Ishikawa (cell line): ENCODE measurements around the gene CALHM1.

ENCODE experiments used
- CEBPB ChIP-seq: IDR thresholded peaks from 2 replicates; pipeline ENCODE4 v1.6.1; 2012
- CREB1 ChIP-seq: IDR thresholded peaks from 2 replicates; pipeline ENCODE4 v1.6.1; 2012; ENCODE audit warnings: low read depth
- EGR1 ChIP-seq: IDR thresholded peaks from 2 replicates; pipeline ENCODE4 v1.6.1; 2012
- EP300 ChIP-seq: IDR thresholded peaks from 2 replicates; pipeline ENCODE4 v1.6.1; 2012; ENCODE audit warnings: borderline replicate concordance
- FOXM1 ChIP-seq: IDR thresholded peaks from 2 replicates; pipeline ENCODE4 v1.6.1; 2012; ENCODE audit warnings: low read depth, borderline replicate concordance
- NFIC ChIP-seq: IDR thresholded peaks from 2 replicates; pipeline ENCODE4 v1.6.1; 2012
- RAD21 ChIP-seq: IDR thresholded peaks from 2 replicates; pipeline ENCODE4 v1.6.1; 2012; ENCODE audit warnings: low read depth
- TAF1 ChIP-seq: IDR thresholded peaks from 2 replicates; pipeline ENCODE4 v1.6.1; 2012; ENCODE audit warnings: low read depth, mild to moderate bottlenecking
- TCF12 ChIP-seq: IDR thresholded peaks from 2 replicates; pipeline ENCODE4 v1.6.1; 2012; ENCODE audit warnings: low read depth
- TEAD4 ChIP-seq: IDR thresholded peaks from 2 replicates; pipeline ENCODE4 v1.6.1; 2012
- YY1 ChIP-seq: IDR thresholded peaks from 2 replicates; pipeline ENCODE4 v1.6.1; 2012; ENCODE audit warnings: low read depth
- ZBTB7A ChIP-seq: IDR thresholded peaks from 2 replicates; pipeline ENCODE4 v1.6.1; 2012; ENCODE audit warnings: low read depth
- TF ChIP-seq, protein P1 (sequence below): IDR thresholded peaks from 2 replicates; pipeline ENCODE4 v1.6.1; 2012; ENCODE audit warnings: low read depth, mild to moderate bottlenecking
- TF ChIP-seq, protein P2 (sequence below): IDR thresholded peaks from 2 replicates; pipeline ENCODE4 v1.6.1; 2012
- TF ChIP-seq, protein P3 (sequence below): IDR thresholded peaks from 2 replicates; pipeline ENCODE4 v1.6.1; 2012

The CALHM1 gene

DNA sequence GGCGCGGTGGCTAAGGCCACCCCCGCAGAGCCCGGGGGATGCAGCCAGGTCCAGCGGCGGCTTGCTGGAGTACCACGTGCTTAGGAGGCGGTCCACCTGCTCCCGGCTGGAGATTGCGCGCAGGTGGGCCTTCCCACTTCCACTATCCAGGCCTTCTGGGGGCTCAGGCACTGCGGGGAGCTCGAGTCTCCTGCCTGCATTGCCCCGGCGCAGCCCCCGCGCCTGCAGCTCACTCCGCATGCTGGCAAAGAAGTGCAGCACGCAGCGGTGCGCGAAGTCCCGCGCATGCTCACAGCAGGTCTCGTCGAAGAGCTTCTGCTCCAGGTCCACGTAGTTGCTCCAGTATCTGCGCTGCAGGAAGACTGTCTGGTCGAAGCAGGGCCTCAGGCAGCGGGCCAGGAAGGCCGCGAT, 14.6 kb upstream of the CALHM1 start:
- TF ChIP-seq NFIC (no peak), EGR1 (no peak), TAF1 (no peak), CEBPB (no peak)
- TF ChIP-seq, protein P1, sequence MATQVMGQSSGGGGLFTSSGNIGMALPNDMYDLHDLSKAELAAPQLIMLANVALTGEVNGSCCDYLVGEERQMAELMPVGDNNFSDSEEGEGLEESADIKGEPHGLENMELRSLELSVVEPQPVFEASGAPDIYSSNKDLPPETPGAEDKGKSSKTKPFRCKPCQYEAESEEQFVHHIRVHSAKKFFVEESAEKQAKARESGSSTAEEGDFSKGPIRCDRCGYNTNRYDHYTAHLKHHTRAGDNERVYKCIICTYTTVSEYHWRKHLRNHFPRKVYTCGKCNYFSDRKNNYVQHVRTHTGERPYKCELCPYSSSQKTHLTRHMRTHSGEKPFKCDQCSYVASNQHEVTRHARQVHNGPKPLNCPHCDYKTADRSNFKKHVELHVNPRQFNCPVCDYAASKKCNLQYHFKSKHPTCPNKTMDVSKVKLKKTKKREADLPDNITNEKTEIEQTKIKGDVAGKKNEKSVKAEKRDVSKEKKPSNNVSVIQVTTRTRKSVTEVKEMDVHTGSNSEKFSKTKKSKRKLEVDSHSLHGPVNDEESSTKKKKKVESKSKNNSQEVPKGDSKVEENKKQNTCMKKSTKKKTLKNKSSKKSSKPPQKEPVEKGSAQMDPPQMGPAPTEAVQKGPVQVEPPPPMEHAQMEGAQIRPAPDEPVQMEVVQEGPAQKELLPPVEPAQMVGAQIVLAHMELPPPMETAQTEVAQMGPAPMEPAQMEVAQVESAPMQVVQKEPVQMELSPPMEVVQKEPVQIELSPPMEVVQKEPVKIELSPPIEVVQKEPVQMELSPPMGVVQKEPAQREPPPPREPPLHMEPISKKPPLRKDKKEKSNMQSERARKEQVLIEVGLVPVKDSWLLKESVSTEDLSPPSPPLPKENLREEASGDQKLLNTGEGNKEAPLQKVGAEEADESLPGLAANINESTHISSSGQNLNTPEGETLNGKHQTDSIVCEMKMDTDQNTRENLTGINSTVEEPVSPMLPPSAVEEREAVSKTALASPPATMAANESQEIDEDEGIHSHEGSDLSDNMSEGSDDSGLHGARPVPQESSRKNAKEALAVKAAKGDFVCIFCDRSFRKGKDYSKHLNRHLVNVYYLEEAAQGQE, result no peak
- TF ChIP-seq, protein P2, sequence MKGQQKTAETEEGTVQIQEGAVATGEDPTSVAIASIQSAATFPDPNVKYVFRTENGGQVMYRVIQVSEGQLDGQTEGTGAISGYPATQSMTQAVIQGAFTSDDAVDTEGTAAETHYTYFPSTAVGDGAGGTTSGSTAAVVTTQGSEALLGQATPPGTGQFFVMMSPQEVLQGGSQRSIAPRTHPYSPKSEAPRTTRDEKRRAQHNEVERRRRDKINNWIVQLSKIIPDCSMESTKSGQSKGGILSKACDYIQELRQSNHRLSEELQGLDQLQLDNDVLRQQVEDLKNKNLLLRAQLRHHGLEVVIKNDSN, result no peak

DNA sequence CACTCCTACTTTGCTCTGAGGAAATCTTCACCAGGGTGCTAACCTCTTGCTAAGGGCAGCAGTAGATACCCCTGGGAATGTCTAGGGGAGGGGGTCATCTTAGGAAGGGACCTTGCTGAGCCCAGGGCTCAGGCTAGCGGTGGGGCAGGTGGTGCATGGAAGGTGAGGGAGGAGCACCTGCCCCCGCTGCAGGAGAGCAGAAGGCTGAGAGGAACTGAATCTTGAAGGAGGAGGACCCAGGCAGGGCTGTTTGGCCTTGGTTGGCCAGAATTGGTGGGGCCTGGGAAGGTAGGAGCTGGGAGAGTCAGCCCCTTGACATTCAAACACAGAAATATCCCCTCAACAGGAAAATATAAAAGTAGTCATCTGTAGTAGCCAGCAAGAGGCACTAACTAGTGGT, 13.3 kb upstream of the CALHM1 start:
- no peak for TF ChIP-seq CREB1
- TF ChIP-seq YY1, result no peak
- TF ChIP-seq, protein P3, sequence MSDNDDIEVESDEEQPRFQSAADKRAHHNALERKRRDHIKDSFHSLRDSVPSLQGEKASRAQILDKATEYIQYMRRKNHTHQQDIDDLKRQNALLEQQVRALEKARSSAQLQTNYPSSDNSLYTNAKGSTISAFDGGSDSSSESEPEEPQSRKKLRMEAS, result no peak
- TF ChIP-seq, protein P1, result no peak
- no peak for TF ChIP-seq NFIC
- no peak for TF ChIP-seq TAF1
- no peak for TF ChIP-seq EP300
- no peak for TF ChIP-seq TEAD4
- TF ChIP-seq FOXM1, result no peak
- no peak for TF ChIP-seq ZBTB7A
- TF ChIP-seq, protein P2, result no peak
- no peak for TF ChIP-seq RAD21
- TF ChIP-seq TCF12, result no peak
- TF ChIP-seq EGR1, result no peak
- no peak for TF ChIP-seq CEBPB

DNA sequence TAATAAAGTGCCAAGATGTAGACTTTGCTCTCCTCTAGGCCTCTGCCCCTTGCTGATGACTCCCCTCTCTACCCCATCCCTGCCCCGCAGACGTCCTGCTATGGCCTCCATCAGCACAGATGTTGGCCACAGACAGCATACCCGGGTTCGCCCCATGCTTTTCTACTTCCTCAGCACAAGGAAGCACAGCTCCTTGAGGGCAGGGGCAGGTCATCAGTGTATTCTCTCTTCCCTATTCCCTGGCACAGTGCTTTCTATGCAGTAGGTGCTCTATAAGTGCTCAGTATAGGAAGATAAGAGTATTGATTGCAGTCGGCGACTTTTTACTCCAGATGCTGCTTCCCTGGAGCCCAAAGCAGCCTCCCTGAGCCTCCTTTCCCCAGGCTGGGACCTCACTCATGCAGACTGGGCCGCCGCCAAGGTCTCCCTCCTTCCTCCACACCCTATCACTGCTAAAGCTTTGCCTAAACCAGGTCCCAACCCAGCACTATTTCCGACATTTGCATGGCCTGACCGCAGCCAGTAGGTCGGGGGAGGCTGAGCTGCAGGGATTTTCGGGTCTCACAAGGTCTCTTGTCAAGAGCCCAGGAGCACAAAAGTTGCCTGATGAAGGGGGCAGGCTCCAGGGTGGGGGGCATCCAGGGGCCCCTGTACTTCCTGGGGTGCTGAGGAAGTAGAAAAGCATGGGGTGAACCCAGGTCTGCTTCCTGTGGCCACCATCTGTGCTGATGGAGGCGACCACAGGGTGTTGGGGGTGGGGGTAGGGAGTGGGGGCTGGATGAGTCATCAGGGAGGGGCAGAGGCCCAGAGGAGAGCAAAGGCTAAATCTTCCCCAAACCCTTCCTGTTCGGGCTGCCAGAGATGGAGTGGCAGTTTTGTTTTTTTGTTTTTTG, 12.3 kb upstream of the CALHM1 start:
- TF ChIP-seq, protein P1, result no peak
- no peak for TF ChIP-seq TEAD4
- TF ChIP-seq, protein P3, result no peak
- no peak for TF ChIP-seq ZBTB7A
- TF ChIP-seq, protein P2, result no peak
- TF ChIP-seq FOXM1, result no peak
- TF ChIP-seq EP300, result no peak
- no peak for TF ChIP-seq TCF12
- no peak for TF ChIP-seq TAF1
- no peak for TF ChIP-seq CREB1
- no peak for TF ChIP-seq YY1
- no peak for TF ChIP-seq CEBPB
- no peak for TF ChIP-seq NFIC
- TF ChIP-seq EGR1, result no peak
- TF ChIP-seq RAD21, result no peak
